ENCODE data around the gene TARM1. TPM values are rescaled to one million over a fixed set of nuclear protein-coding genes. Genes with fewer than 3 reads are reported as not detected.
"Not testable (repeated sequence)": the region's sequence is repeated elsewhere in the genome, so short reads cannot be mapped to it uniquely, and the experiment has no call there.

The TARM1 gene
- total RNA-seq, 1 donor from 2014 or later, result not detected

DNA sequence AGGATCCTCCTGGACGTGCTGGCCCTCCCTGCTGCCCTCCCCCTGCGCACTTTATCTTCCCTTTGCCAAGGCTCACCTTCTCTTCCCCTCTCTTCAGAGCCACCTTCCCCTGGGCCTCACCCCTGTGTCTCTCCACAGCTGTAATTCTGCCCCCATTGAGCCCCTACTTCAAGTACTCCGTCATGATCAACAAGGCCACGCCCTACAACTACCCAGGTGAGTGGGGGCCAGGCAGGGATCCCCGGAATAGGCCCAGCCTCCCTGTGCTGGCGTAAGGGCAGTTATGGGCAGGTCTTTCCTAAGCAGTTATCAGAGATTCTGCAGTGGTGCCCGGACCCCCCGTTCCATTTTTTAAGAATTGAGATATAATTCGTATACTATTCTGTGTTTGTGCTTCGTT is 24.6 kb upstream of the TARM1 start:
- Mint-ChIP-seq H3K4me3 (no peak overlapping the region), H3K9me3 (no peaks in the 10 kb centered on the region)
- no peak for TF ChIP-seq CTCF (IDR thresholded peaks at IDR 0.05; ENCODE audit: unreplicated experiment)

GRCh38 chr19:54104998-54105715 is 24.0 kb upstream of the TARM1 start:
- no peaks in the 10 kb centered on the region for H3K27me3 Mint-ChIP-seq (ENCODE audit: low read depth)
- no peak for TF ChIP-seq CTCF (IDR thresholded peaks at IDR 0.05; ENCODE audit: unreplicated experiment)
- H3K27ac Mint-ChIP-seq, result no peak overlapping the region
- no peaks in the 10 kb centered on the region for H3K9me3 Mint-ChIP-seq
- H3K4me1 Mint-ChIP-seq, result peaks cover 9% of the 10 kb centered on the region
- H3K4me3 Mint-ChIP-seq, result peak overlapping the region; percentile 99
- DNase-seq (ENCODE audit: low spot score in 2 of 2, unreplicated experiment in 2 of 2), result no peak
- H3K36me3 Mint-ChIP-seq, result peaks cover 15% of the 10 kb centered on the region

More for the DNA sequence above, 24.6 kb upstream of the TARM1 start:
- peaks cover 9% of the 10 kb centered on the region for H3K4me1 Mint-ChIP-seq
- no peak for DNase-seq (ENCODE audit: low spot score in 2 of 2, unreplicated experiment in 2 of 2)
- H3K36me3 Mint-ChIP-seq, result peaks cover 17% of the 10 kb centered on the region
- no peak overlapping the region for H3K27ac Mint-ChIP-seq
- H3K27me3 Mint-ChIP-seq (ENCODE audit: low read depth), result no peaks in the 10 kb centered on the region

DNA sequence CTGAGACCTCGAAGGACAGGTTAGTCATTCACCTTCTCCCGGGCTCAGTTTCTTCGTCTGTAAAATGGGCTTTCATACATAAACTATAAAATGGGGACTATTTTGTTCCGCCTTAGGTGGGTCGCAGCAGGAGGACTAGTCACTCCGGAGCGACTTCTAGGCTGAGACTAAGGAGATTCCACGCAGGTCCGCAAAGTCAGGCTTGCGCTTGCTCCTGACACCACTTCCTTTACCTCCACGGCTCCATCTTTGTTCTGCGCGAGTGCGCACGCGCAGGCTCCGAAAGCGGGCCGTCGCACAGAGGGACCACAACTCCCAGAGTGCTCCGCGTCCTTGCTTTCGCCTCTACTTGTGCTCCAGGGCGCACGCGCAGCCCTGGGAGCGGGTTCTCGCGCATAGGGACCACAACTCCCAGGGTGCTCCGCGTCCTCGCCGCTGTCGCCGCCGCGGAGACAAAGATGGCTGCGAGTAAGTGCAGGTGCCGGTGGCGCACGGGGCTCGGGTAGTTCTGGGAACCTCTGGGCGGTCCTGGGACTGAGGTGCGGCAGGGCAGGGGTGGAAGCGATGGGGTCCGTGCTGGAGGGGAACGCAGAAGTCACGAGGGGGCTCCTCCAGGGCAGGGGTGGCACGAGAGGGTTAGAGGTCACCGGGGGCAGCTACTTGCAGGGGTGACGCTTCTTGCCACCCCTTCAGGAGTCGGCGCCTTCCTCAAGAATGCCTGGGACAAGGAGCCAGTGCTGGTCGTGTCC is 21.4 kb upstream of the TARM1 start, which contains the start of gene NDUFA3:
Gene NDUFA3, plus strand, starts transcription at position 435 of the 749 bp plus-strand sequence. Its CDS starts 24 bp downstream, at position 459.
- Mint-ChIP-seq H3K27me3 (ENCODE audit: low read depth) (peaks cover 6% of the 10 kb centered on the region), H3K36me3 (peaks cover 15% of the 10 kb centered on the region), H3K27ac (peak within 1 kb of the TSS; percentile 90), H3K4me3 (peak within 1 kb of the TSS; percentile 99), H3K4me1 (peaks cover 9% of the 10 kb centered on the region), H3K9me3 (no peaks in the 10 kb centered on the region)
- peak; percentile 96 to 97 for DNase-seq (ENCODE audit: low spot score in 2 of 2, unreplicated experiment in 2 of 2)
- no peak for TF ChIP-seq CTCF (IDR thresholded peaks at IDR 0.05; ENCODE audit: unreplicated experiment)

DNA sequence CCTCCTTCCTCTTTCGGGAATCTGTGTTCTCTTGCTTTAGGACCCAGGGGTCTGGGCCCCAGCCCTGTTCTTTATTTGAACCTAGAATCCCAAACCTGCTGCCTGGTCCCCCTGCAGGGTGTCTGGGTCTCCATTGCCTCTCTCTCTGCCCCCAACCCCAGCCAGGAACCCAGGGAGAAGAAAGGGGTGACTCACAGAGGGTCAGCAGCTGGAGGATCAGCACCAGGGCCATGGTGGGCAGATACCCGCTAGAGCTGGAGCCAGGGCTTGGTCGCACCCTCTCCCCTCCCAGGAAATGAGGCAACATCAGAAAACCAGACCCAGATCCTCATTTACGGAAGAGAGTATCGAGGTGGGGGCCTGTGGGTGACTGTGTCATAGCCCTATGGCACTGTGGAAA is 19.4 kb upstream of the TARM1 start, which contains the start of gene OSCAR:
Gene OSCAR, minus strand, starts transcription at position 243 of the 400 bp plus-strand sequence. Its CDS starts 11 bp downstream, at position 232.
- no peak for DNase-seq (ENCODE audit: low spot score in 2 of 2, unreplicated experiment in 2 of 2)
- Mint-ChIP-seq H3K36me3 (peaks cover 4% of the 10 kb centered on the region), H3K4me1 (peaks cover 12% of the 10 kb centered on the region), H3K27ac (no peak within 1 kb of the TSS), H3K27me3 (ENCODE audit: low read depth) (peaks cover 20% of the 10 kb centered on the region), H3K4me3 (peak within 1 kb of the TSS; percentile 99), H3K9me3 (no peaks in the 10 kb centered on the region)
- no peak for TF ChIP-seq CTCF (IDR thresholded peaks at IDR 0.05; ENCODE audit: unreplicated experiment)

GRCh38 chr19:54099903-54100255 is 18.7 kb upstream of the TARM1 start:
- H3K36me3 Mint-ChIP-seq; H3K9me3 Mint-ChIP-seq; DNase-seq (ENCODE audit: low spot score in 2 of 2, unreplicated experiment in 2 of 2); H3K27ac Mint-ChIP-seq; H3K4me3 Mint-ChIP-seq: not testable (repeated sequence)
- H3K4me1 Mint-ChIP-seq, result peaks cover 12% of the 10 kb centered on the region
- peaks cover 27% of the 10 kb centered on the region for H3K27me3 Mint-ChIP-seq (ENCODE audit: low read depth)

Data from mesothelial cell of epicardium (in vitro differentiated cells).